Loucy (cell line): ENCODE data around the gene PET117.

Source experiments
- H2AFZ ChIP-seq: fragments of 200-600 bp; sonication (generic); 2 replicates; pipeline ENCODE4 v1.6.0; 2016; ENCODE audit warnings: antibody characterized with exemption, mild to moderate bottlenecking, low read length, moderate library complexity
- H3F3A ChIP-seq: fragments of 200-600 bp; 2 replicates; pipeline ENCODE4 v1.6.0; 2016; ENCODE audit warnings: antibody characterized with exemption, low read depth, mild to moderate bottlenecking
- H3K27me3 ChIP-seq: fragments of 200-600 bp; sonication (generic); 2 replicates; pipeline ENCODE4 v1.6.1; 2014; ENCODE audit warnings: low read length, mild to moderate bottlenecking; ENCODE audit not compliant: insufficient read depth, poor library complexity, severe bottlenecking
- H3K36me3 ChIP-seq: fragments of 200-600 bp; sonication (generic); 2 replicates; pipeline ENCODE4 v1.6.1; 2016; ENCODE audit warnings: low read length; ENCODE audit not compliant: insufficient read depth
- H3K4me1 ChIP-seq: fragments of 200-600 bp; sonication (generic); 2 replicates; pipeline ENCODE4 v1.5.1; 2014; ENCODE audit warnings: low read length, mild to moderate bottlenecking; ENCODE audit not compliant: insufficient read depth, poor library complexity, severe bottlenecking
- H3K4me2 ChIP-seq: fragments of 200-600 bp; sonication (generic); 2 replicates; pipeline ENCODE4 v1.6.0; 2014; ENCODE audit warnings: antibody characterized with exemption, low read length, low read depth, mild to moderate bottlenecking; ENCODE audit not compliant: poor library complexity, severe bottlenecking
- H3K4me3 ChIP-seq: fragments of 200-600 bp; sonication (generic); 2 replicates; pipeline ENCODE4 v1.5.1; 2014; ENCODE audit warnings: low read length, mild to moderate bottlenecking, mixed read lengths; ENCODE audit not compliant: poor library complexity, severe bottlenecking
- H3K79me2 ChIP-seq: fragments of 200-600 bp; sonication (generic); 2 replicates; pipeline ENCODE4 v1.6.1; 2014; ENCODE audit warnings: low read length; ENCODE audit not compliant: insufficient read depth
- H3K9ac ChIP-seq: fragments of 200-600 bp; sonication (generic); 2 replicates; pipeline ENCODE4 v1.6.0; 2014; ENCODE audit warnings: mild to moderate bottlenecking, low read depth, low read length, moderate library complexity; ENCODE audit not compliant: poor library complexity, severe bottlenecking
- H3K9me2 ChIP-seq: fragments of 200-600 bp; sonication (generic); replicated peaks from 2 replicates; pipeline ENCODE4 v1.6.1; 2016; ENCODE audit warnings: low read depth, low read length, mixed read lengths
- H3K9me3 ChIP-seq: fragments of 200-600 bp; sonication (generic); 2 replicates; pipeline ENCODE4 v1.6.1; 2014; ENCODE audit warnings: mild to moderate bottlenecking, antibody characterized with exemption, low read length, low read depth; ENCODE audit not compliant: insufficient read depth
- H4K20me1 ChIP-seq: fragments of 200-600 bp; sonication (generic); 2 replicates; pipeline ENCODE4 v1.6.0; 2014; ENCODE audit warnings: antibody characterized with exemption, low read length, mild to moderate bottlenecking; ENCODE audit not compliant: insufficient read depth, poor library complexity, severe bottlenecking
- EZH2phosphoT487 ChIP-seq: fragments of 200-600 bp; IDR thresholded peaks from 2 replicates; pipeline ENCODE4 v1.6.1; 2018; ENCODE audit warnings: antibody characterized with exemption, mild to moderate bottlenecking, moderate library complexity, borderline replicate concordance
- TF ChIP-seq, protein P1 (sequence below): fragments of 200-600 bp; sonication (generic); conservative IDR thresholded peaks from 2 replicates; pipeline ENCODE4 v1.5.1; 2014; ENCODE audit warnings: mild to moderate bottlenecking, antibody characterized with exemption, low read length

PET117 gene

DNA sequence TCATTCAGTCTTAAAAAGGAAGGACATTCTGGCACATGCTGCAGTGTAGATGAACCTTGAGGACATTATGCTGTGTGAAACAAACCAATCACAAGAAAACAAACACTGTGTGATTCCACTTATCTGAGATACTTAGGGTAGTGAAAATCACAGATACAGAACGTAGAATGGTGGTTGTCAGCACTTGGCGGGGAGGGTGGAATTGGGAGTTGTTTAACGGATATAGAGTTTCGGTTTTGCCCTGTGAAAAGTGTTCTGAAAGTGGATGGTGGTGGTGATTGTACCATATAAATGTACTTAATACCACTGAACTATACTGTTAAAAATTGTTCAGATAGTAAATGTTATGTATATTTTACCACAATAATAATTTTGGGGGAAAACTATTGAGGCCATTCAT is 18.4 kb downstream of the PET117 start:
- Histone ChIP-seq H3K79me2 (no peaks in the 10 kb centered on the region), H2AFZ (no peak overlapping the region), H3K4me3 (no peak overlapping the region), H3F3A (no peaks in the 10 kb centered on the region), H3K9ac (no peak overlapping the region), H3K4me1 (no peaks in the 10 kb centered on the region), H3K27me3 (no peaks in the 10 kb centered on the region), H4K20me1 (no peaks in the 10 kb centered on the region), H3K9me2 (no peaks in the 10 kb centered on the region), H3K36me3 (no peaks in the 10 kb centered on the region), H3K4me2 (no peak overlapping the region), H3K9me3 (no peaks in the 10 kb centered on the region)
- no peak for TF ChIP-seq EZH2phosphoT487
- TF ChIP-seq, protein P1, sequence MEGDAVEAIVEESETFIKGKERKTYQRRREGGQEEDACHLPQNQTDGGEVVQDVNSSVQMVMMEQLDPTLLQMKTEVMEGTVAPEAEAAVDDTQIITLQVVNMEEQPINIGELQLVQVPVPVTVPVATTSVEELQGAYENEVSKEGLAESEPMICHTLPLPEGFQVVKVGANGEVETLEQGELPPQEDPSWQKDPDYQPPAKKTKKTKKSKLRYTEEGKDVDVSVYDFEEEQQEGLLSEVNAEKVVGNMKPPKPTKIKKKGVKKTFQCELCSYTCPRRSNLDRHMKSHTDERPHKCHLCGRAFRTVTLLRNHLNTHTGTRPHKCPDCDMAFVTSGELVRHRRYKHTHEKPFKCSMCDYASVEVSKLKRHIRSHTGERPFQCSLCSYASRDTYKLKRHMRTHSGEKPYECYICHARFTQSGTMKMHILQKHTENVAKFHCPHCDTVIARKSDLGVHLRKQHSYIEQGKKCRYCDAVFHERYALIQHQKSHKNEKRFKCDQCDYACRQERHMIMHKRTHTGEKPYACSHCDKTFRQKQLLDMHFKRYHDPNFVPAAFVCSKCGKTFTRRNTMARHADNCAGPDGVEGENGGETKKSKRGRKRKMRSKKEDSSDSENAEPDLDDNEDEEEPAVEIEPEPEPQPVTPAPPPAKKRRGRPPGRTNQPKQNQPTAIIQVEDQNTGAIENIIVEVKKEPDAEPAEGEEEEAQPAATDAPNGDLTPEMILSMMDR: no peak

DNA sequence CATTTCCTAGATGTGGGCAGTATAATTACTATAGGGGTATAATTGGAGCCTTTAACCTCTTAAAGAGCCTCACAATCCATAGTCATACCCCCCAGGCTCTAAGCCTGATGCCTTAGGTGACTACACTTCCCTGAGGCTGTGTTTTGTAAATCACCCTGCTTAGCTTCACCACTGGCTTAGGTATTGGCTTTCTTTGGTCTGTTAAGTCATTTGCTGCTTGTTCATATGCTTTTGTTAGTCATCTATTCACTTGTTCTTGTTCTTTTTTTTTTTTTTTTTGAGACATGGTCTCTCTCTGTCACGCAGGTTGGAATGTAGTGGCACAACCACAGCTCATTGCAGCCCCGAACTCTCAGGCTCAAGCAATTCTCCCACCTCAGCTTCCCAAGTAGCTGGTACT is 26.7 kb downstream of the PET117 start:
- Histone ChIP-seq H3K9ac (no peak overlapping the region), H3K36me3 (peaks cover 6% of the 10 kb centered on the region; the same call in 1 of the 2 replicates)

DNA sequence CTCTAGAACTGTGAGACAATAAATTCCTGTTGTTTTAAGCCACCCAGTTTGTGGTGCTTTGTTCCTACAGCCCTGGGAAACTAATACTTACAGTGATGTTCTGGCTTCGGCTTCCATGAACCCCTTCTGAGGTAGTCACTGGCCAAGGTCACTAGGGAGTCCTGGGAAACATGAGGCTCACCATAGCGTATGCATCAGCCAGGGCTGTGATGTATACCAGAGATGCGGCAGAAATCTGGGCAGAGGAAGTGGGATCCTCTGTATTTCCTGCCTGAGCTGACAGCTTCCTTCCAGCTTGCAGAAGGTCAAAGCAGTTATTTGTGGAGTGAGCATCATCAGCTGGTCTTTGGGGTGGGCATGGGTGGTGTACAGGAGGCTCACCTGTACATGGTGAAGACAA is 27.9 kb downstream of the PET117 start:
- Histone ChIP-seq H3K4me1 (peaks cover 14% of the 10 kb centered on the region), H3K36me3 (peaks cover 6% of the 10 kb centered on the region; the same call in 1 of the 2 replicates), H3F3A (no peaks in the 10 kb centered on the region), H3K9me2 (no peaks in the 10 kb centered on the region), H3K79me2 (no peaks in the 10 kb centered on the region), H3K9me3 (no peaks in the 10 kb centered on the region), H3K4me3 (no peak overlapping the region), H3K4me2 (peak overlapping the region; percentile 42), H3K27me3 (no peaks in the 10 kb centered on the region), H3K9ac (no peak overlapping the region), H2AFZ (no peak overlapping the region), H4K20me1 (no peaks in the 10 kb centered on the region)
- TF ChIP-seq, protein P1: no peak
- TF ChIP-seq EZH2phosphoT487: no peak

More for the DNA sequence above, 26.7 kb downstream of the PET117 start:
- H3K4me3 ChIP-seq: no peak overlapping the region
- peaks cover 14% of the 10 kb centered on the region for H3K4me1 ChIP-seq
- H3K9me2 ChIP-seq: no peaks in the 10 kb centered on the region
- H3K27me3 ChIP-seq: no peaks in the 10 kb centered on the region
- no peak overlapping the region for H3K4me2 ChIP-seq
- TF ChIP-seq, protein P1: no peak
- TF ChIP-seq EZH2phosphoT487: no peak
- H3K9me3 ChIP-seq: no peaks in the 10 kb centered on the region
- H3K79me2 ChIP-seq: no peaks in the 10 kb centered on the region
- H2AFZ ChIP-seq: no peak overlapping the region
- no peaks in the 10 kb centered on the region for H3F3A ChIP-seq
- H4K20me1 ChIP-seq: no peaks in the 10 kb centered on the region
